ENCODE data around the gene TECPR2. TPM values are rescaled to one million over a fixed set of nuclear protein-coding genes. Genes with fewer than 3 reads are reported as not detected.

TECPR2 gene
- total and polyA plus RNA-seq, 2 of the 13 experiments (the other 11 are each of a cell fraction or from before 2014, with no cell fraction given), result 3.5 to 5.7 TPM

DNA sequence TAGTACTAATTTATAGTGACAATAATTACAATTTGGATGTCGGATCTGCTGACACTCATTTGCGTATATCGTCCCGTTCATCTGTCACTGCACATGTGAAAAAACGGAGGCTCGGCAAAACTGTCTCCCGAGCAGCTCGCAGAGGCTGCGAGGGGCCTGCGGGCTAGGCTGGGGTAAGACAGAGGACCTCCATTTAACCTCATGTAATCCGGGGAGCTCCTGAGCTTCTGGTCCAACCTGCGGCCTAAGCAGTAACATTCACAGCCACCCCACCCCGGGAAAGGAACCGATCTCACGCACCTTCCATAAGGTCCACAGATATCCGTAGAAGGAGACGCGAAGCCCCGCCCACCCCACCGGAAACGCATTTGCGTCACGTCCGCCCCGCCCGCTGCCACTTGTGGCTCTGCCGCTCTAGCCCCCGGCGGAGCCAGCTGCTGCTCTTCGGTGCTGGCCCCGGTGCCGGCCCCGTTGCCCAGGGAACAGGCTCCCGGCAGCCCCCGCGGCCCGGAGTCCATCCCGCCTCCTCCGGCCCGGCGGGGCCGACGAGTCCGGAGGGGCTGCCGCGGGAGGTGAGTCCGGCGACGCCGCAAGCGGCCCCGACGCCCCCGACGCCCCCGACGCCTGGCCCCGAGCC is at the start of gene TECPR2, which contains the start of gene CINP (continued):
- TF ChIP-seq, protein P1, sequence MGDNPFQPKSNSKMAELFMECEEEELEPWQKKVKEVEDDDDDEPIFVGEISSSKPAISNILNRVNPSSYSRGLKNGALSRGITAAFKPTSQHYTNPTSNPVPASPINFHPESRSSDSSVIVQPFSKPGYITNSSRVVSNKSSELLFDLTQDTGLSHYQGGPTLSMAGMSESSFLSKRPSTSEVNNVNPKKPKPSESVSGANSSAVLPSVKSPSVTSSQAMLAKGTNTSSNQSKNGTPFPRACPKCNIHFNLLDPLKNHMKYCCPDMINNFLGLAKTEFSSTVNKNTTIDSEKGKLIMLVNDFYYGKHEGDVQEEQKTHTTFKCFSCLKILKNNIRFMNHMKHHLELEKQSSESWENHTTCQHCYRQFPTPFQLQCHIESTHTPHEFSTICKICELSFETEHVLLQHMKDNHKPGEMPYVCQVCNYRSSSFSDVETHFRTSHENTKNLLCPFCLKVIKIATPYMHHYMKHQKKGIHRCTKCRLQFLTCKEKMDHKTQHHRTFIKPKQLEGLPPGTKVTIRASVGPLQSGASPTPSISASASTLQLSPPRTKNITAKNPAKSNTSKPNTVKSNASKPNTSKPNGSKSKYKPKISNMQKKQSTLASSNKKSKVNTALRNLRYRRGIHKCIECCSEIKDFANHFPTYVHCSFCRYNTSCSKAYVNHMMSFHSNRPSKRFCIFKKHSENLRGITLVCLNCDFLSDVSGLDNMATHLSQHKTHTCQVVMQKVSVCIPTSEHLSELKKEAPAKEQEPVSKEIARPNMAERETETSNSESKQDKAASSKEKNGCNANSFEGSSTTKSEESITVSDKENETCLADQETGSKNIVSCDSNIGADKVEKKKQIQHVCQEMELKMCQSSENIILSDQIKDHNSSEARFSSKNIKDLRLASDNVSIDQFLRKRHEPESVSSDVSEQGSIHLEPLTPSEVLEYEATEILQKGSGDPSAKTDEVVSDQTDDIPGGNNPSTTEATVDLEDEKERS (CRISPR knock-in tag; IDR thresholded peaks at IDR 0.05), result peak; percentile 69; the same call in 1 of the 2 replicates
- TF ChIP-seq, protein P2, sequence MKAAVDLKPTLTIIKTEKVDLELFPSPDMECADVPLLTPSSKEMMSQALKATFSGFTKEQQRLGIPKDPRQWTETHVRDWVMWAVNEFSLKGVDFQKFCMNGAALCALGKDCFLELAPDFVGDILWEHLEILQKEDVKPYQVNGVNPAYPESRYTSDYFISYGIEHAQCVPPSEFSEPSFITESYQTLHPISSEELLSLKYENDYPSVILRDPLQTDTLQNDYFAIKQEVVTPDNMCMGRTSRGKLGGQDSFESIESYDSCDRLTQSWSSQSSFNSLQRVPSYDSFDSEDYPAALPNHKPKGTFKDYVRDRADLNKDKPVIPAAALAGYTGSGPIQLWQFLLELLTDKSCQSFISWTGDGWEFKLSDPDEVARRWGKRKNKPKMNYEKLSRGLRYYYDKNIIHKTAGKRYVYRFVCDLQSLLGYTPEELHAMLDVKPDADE (CRISPR knock-in tag; IDR thresholded peaks at IDR 0.05), result no peak
- TF ChIP-seq NFKB2 (CRISPR knock-in tag; IDR thresholded peaks at IDR 0.05; ENCODE audit: borderline replicate concordance) (peak; percentile 41; the same call in 1 of the 2 replicates), CC2D1A (CRISPR knock-in tag; IDR thresholded peaks at IDR 0.05) (no peak), FOXO1 (CRISPR knock-in tag; IDR thresholded peaks at IDR 0.05) (0 out of 2 replicates have a peak, but pooled peaks have one; percentile 8), MYNN (CRISPR knock-in tag; IDR thresholded peaks at IDR 0.05; ENCODE audit: low read depth) (no peak), KMT2B (CRISPR knock-in tag; IDR thresholded peaks at IDR 0.05) (peak; percentile 89), CENPT (CRISPR knock-in tag; IDR thresholded peaks at IDR 0.05; ENCODE audit: low read depth) (no peak), KLF6 (CRISPR knock-in tag; IDR thresholded peaks at IDR 0.05) (peak; percentile 57; the same call in 1 of the 2 replicates), SPEN (CRISPR knock-in tag; IDR thresholded peaks at IDR 0.05; ENCODE audit: low read depth) (peak; percentile 72; the same call in 1 of the 2 replicates)
- TF ChIP-seq, protein P3, sequence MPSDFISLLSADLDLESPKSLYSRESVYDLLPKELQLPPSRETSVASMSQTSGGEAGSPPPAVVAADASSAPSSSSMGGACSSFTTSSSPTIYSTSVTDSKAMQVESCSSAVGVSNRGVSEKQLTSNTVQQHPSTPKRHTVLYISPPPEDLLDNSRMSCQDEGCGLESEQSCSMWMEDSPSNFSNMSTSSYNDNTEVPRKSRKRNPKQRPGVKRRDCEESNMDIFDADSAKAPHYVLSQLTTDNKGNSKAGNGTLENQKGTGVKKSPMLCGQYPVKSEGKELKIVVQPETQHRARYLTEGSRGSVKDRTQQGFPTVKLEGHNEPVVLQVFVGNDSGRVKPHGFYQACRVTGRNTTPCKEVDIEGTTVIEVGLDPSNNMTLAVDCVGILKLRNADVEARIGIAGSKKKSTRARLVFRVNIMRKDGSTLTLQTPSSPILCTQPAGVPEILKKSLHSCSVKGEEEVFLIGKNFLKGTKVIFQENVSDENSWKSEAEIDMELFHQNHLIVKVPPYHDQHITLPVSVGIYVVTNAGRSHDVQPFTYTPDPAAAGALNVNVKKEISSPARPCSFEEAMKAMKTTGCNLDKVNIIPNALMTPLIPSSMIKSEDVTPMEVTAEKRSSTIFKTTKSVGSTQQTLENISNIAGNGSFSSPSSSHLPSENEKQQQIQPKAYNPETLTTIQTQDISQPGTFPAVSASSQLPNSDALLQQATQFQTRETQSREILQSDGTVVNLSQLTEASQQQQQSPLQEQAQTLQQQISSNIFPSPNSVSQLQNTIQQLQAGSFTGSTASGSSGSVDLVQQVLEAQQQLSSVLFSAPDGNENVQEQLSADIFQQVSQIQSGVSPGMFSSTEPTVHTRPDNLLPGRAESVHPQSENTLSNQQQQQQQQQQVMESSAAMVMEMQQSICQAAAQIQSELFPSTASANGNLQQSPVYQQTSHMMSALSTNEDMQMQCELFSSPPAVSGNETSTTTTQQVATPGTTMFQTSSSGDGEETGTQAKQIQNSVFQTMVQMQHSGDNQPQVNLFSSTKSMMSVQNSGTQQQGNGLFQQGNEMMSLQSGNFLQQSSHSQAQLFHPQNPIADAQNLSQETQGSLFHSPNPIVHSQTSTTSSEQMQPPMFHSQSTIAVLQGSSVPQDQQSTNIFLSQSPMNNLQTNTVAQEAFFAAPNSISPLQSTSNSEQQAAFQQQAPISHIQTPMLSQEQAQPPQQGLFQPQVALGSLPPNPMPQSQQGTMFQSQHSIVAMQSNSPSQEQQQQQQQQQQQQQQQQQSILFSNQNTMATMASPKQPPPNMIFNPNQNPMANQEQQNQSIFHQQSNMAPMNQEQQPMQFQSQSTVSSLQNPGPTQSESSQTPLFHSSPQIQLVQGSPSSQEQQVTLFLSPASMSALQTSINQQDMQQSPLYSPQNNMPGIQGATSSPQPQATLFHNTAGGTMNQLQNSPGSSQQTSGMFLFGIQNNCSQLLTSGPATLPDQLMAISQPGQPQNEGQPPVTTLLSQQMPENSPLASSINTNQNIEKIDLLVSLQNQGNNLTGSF (CRISPR knock-in tag; IDR thresholded peaks at IDR 0.05), result no peak
- TF ChIP-seq, protein P4, sequence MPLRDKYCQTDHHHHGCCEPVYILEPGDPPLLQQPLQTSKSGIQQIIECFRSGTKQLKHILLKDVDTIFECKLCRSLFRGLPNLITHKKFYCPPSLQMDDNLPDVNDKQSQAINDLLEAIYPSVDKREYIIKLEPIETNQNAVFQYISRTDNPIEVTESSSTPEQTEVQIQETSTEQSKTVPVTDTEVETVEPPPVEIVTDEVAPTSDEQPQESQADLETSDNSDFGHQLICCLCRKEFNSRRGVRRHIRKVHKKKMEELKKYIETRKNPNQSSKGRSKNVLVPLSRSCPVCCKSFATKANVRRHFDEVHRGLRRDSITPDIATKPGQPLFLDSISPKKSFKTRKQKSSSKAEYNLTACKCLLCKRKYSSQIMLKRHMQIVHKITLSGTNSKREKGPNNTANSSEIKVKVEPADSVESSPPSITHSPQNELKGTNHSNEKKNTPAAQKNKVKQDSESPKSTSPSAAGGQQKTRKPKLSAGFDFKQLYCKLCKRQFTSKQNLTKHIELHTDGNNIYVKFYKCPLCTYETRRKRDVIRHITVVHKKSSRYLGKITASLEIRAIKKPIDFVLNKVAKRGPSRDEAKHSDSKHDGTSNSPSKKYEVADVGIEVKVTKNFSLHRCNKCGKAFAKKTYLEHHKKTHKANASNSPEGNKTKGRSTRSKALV (CRISPR knock-in tag; IDR thresholded peaks at IDR 0.05), result no peak
- TF ChIP-seq, protein P5, sequence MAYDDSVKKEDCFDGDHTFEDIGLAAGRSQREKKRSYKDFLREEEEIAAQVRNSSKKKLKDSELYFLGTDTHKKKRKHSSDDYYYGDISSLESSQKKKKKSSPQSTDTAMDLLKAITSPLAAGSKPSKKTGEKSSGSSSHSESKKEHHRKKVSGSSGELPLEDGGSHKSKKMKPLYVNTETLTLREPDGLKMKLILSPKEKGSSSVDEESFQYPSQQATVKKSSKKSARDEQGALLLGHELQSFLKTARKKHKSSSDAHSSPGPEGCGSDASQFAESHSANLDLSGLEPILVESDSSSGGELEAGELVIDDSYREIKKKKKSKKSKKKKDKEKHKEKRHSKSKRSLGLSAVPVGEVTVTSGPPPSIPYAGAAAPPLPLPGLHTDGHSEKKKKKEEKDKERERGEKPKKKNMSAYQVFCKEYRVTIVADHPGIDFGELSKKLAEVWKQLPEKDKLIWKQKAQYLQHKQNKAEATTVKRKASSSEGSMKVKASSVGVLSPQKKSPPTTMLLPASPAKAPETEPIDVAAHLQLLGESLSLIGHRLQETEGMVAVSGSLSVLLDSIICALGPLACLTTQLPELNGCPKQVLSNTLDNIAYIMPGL (CRISPR knock-in tag; IDR thresholded peaks at IDR 0.05; ENCODE audit: borderline replicate concordance in 1 of 2, low read depth in 1 of 2), result peak in 1 of 2 experiments; percentile 62; a peak in 3 of 4 replicates
